Endothelial cell of umbilical vein (primary cell): ENCODE measurements around the gene UNKL. TPM values are rescaled to one million over a fixed set of nuclear protein-coding genes. Genes with fewer than 3 reads are reported as not detected.

ENCODE experiments used
- BruUV-seq: library from RNA; stranded (reverse); fragments of 400-500 nt; replicated peaks from 2 replicates; lab custom pipeline; 2021; lab: Mats Ljungman, UMichigan
- CTCF ChIA-PET: fragments of 300-600, 350-600 bp; sonication (Branson Sonifier 250); formaldehyde crosslinking; loops from one replicate; lab custom pipeline; 2021; ENCODE audit warnings: antibody characterized with exemption, inconsistent platforms; lab: Charles Lee
- POLR2A ChIA-PET: fragments of 300-600, 350-600 bp; sonication (Branson Sonifier 250); formaldehyde crosslinking; loops from one replicate; lab custom pipeline; 2021; ENCODE audit warnings: antibody characterized with exemption, inconsistent platforms; lab: Charles Lee
- DNase-seq: peaks from one replicate; pipeline ENCODE4 v3.0.0-alpha.2; 2011; ENCODE audit warnings: low read depth, low spot score
- FAIRE-seq: peaks from 2 replicates; lab custom pipeline; 2011; peaks lifted over from hg19 to GRCh38; lab: Jason Lieb, UNC
- H2AFZ ChIP-seq: 2 replicates; pipeline ENCODE4 v1.6.0; 2012; ENCODE audit warnings: low read depth, low read length, control low read depth, inconsistent platforms
- H3K27ac ChIP-seq: 2 replicates; pipeline ENCODE4 v1.5.1; 2011; ENCODE audit warnings: low read depth, mild to moderate bottlenecking, control low read depth, low read length, moderate library complexity; ENCODE audit not compliant: insufficient read depth
- H3K27me3 ChIP-seq, 2 experiments: 2 replicates each; pipeline versions ENCODE4 v1.6.0 to v1.6.1; 2011; ENCODE audit warnings: low read length in 2 of 2, mixed read lengths in 1 of 2; ENCODE audit not compliant: control insufficient read depth in 2 of 2, insufficient read depth in 2 of 2
- H3K36me3 ChIP-seq, 2 experiments: 2 replicates in 1 of 2; 3 replicates in 1 of 2; pipeline ENCODE4 v1.5.1; 2011; ENCODE audit warnings: low read length in 2 of 2, mild to moderate bottlenecking in 1 of 2, moderate library complexity in 1 of 2; ENCODE audit not compliant: control insufficient read depth in 2 of 2, insufficient read depth in 2 of 2; ENCODE audit errors: extremely low read depth in 1 of 2
- H3K4me1 ChIP-seq: 3 replicates; pipeline ENCODE4 v1.5.1; 2011; ENCODE audit warnings: mild to moderate bottlenecking, low read length; ENCODE audit not compliant: control insufficient read depth, insufficient read depth; ENCODE audit errors: extremely low read depth
- H3K4me2 ChIP-seq: 2 replicates; pipeline ENCODE4 v1.6.1; 2011; ENCODE audit warnings: low read length, control low read depth, mixed read lengths; ENCODE audit not compliant: insufficient read depth
- H3K4me3 ChIP-seq, 3 experiments: fragments of 200-600 bp in 1 of 3; sonication (generic), shearing (Covaris generic) in 1 of 3; replicated peaks in 1 of 3; 2 replicates each; pipeline ENCODE4 v1.5.1; 2011 to 2016; ENCODE audit warnings: control low read depth in 3 of 3, low read length in 3 of 3, mild to moderate bottlenecking in 2 of 3, inconsistent platforms in 1 of 3, low read depth in 1 of 3, moderate library complexity in 1 of 3; ENCODE audit not compliant: insufficient read depth in 1 of 3
- H3K79me2 ChIP-seq: 2 replicates; pipeline ENCODE4 v1.6.0; 2012; ENCODE audit warnings: low read length, inconsistent platforms; ENCODE audit not compliant: control insufficient read depth, insufficient read depth
- H3K9ac ChIP-seq: replicated peaks from 2 replicates; pipeline ENCODE3; 2011; ENCODE audit warnings: low read length, control low read depth; ENCODE audit not compliant: insufficient read depth; ENCODE audit errors: extremely low read depth
- H3K9me1 ChIP-seq: replicated peaks from 3 replicates; pipeline ENCODE4 v1.6.0; 2011; ENCODE audit warnings: mild to moderate bottlenecking, low read length; ENCODE audit not compliant: control insufficient read depth, insufficient read depth; ENCODE audit errors: extremely low read depth
- H3K9me3 ChIP-seq: replicated peaks from 2 replicates; pipeline ENCODE4 v1.5.1; 2012; ENCODE audit warnings: low read length, inconsistent platforms; ENCODE audit not compliant: control insufficient read depth, insufficient read depth
- H4K20me1 ChIP-seq: replicated peaks from 2 replicates; pipeline ENCODE3; 2011; ENCODE audit warnings: mild to moderate bottlenecking, low read length; ENCODE audit not compliant: control insufficient read depth, insufficient read depth; ENCODE audit errors: extremely low read depth
- CTCF ChIP-seq, 2 donors: IDR thresholded peaks; 1 replicate in 1 of 2; 2 replicates in 1 of 2; pipeline ENCODE4 v1.5.1; 2011; ENCODE audit warnings: low read length in 2 of 2, mild to moderate bottlenecking in 2 of 2, moderate library complexity in 2 of 2, control low read depth in 1 of 2, inconsistent platforms in 1 of 2, low read depth in 1 of 2; ENCODE audit not compliant: insufficient read depth in 1 of 2; ENCODE audit errors: extremely low read depth in 1 of 2
- FOS ChIP-seq: IDR thresholded peaks from 2 replicates; pipeline ENCODE4 v1.6.1; 2011; ENCODE audit warnings: mild to moderate bottlenecking, low read length, moderate library complexity, borderline replicate concordance; ENCODE audit not compliant: insufficient read depth
- GATA2 ChIP-seq: IDR thresholded peaks from 2 replicates; pipeline ENCODE4 v1.7.0; 2011; ENCODE audit warnings: low read depth, mild to moderate bottlenecking, moderate library complexity, mixed read lengths, low read length; ENCODE audit not compliant: insufficient read length, insufficient read depth
- JUN ChIP-seq: IDR thresholded peaks from 2 replicates; pipeline ENCODE4 v1.6.1; 2011; ENCODE audit warnings: borderline replicate concordance, low read depth; ENCODE audit not compliant: insufficient read length, insufficient read depth
- MAX ChIP-seq: IDR thresholded peaks from 2 replicates; pipeline ENCODE4 v1.6.1; 2011; ENCODE audit not compliant: insufficient read depth, insufficient read length
- MYC ChIP-seq: IDR thresholded peaks from one replicate; pipeline ENCODE4 v1.6.1; 2011; ENCODE audit warnings: mild to moderate bottlenecking, low read depth, low read length
- POLR2A ChIP-seq: IDR thresholded peaks from 2 replicates; pipeline ENCODE4 v1.6.1; 2012; ENCODE audit warnings: low read depth, mild to moderate bottlenecking, control low read depth, low read length
- POLR2AphosphoS5 ChIP-seq: IDR thresholded peaks from 2 replicates; pipeline ENCODE4 v1.6.1; 2012; ENCODE audit warnings: low read depth, mild to moderate bottlenecking, control low read depth, low read length, moderate library complexity; ENCODE audit not compliant: insufficient read depth
- dilution Hi-C: fragments of 300-500 bp; cut with MboI; formaldehyde crosslinking; loops from one replicate; pipeline ENCODE4 v1.15.0; 2019; ENCODE audit warnings: low sequenced_read_pairs; ENCODE audit not compliant: extremely low pct_ligation_motif_present
- intact Hi-C: fragments of 100-400 bp; cut with micrococcal nuclease; formaldehyde crosslinking; loops from one replicate; pipeline ENCODE4 v1.10.0; 2022
- polyA plus RNA-seq, 4 experiments: library from polyadenylated mRNA; depleted of rRNA in 3 of 4; stranded (reverse) in 3 of 4; unstranded in 1 of 4; fragments of >200 nt; gene quantifications; 2 replicates each; pipeline versions ENCODE4 v1.2.1 to v1.2.3, GENCODE V29; 2011 to 2012; ENCODE audit warnings: missing spikeins in 1 of 4
- total RNA-seq: library from RNA; stranded (reverse); gene quantifications from 2 replicates; pipeline ENCODE4 v1.2.3, GENCODE V29; 2021

The UNKL gene
- total and polyA plus RNA-seq, 2 donors (not counting 3 experiments of a cell fraction or from before 2014, with no cell fraction given): 17.1 to 32.8 TPM

- Histone ChIP-seq H3K9me3 (no peaks in the 10 kb centered on the region), H3K27me3 (no peaks in the 10 kb centered on the region), H3K4me1 (peaks cover 9% of the 10 kb centered on the region), H3K4me3 (no peak overlapping the region), H3K79me2 (peaks cover 19% of the 10 kb centered on the region), H2AFZ (no peak overlapping the region), H3K36me3 (no peaks in the 10 kb centered on the region), H4K20me1 (no peaks in the 10 kb centered on the region), H3K9me1 (no peaks in the 10 kb centered on the region), H3K27ac (no peak overlapping the region), H3K9ac (no peak overlapping the region), H3K4me2 (no peak overlapping the region)
- CTCF ChIA-PET: no interaction called here
- BruUV-seq: no TSS peak
- intact Hi-C loops: loop anchor here (5.0 to 10.0 kb wide), 3 partner anchors 190 to 360 kb away; partner anchors contain the start of genes CRAMP1, IFT140, MAPK8IP3 and NUBP2
- dilution Hi-C loops: no loop called here
- FAIRE-seq (no peak), DNase-seq (no peak)
- POLR2A ChIA-PET: no interaction called here
- TF ChIP-seq GATA2 (no peak), JUN (no peak), FOS (no peak), POLR2AphosphoS5 (no peak), MYC (no peak), POLR2A (no peak), MAX (no peak), CTCF (IDR thresholded peaks at IDR 0.05; ENCODE audit: extremely low read depth in 1 of 2, insufficient read depth in 1 of 2, low read depth in 1 of 2, low read length in 2 of 2) (no peak)
Measured at GRCh38 chr16:1422076-1422475, 7.6 kb upstream of the UNKL start.
